ENCODE results near the gene KIF2A.

KIF2A gene

DNA sequence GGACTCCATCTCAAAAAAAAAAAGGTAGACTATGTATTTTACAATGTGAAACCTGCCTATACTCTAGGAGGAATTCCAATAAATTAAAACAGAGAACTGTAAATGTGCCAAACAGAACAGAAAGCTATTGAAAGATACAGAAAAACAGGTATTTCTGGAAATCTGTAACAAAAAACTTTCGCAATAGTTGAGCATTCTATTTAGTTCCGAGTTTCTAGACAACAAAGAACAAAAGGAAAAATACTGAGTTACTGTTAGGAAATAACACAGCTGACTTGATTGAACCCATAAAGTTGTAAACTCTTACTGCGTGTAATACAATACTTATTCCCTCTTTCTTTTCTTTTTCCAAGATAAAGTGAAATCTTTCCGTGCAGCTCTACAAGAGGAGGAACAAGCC is 79.1 kb downstream of the KIF2A start:
- DNase-seq (ENCODE audit: low read depth), result no peak

DNA sequence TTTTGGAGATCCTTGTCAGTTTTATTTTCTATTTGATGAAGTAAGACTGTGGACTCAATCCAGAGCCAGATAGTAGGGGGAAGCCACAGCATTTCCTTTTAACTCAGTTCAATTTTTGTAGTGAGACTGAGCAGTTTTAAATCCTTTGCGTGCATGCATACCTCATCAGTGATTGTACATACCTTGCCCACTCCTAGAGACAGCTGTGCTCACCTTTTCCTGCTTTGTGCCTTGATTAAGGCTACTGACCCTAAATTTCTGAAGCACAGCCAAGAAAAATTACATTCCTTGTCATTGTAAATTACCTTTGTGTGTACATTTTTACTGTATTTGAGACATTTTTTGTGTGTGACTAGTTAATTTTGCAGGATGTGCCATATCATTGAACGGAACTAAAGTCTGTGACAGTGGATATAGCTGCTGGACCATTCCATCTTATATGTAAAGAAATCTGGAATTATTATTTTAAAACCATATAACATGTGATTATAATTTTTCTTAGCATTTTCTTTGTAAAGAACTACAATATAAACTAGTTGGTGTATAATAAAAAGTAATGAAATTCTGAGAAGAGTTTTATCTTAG is 79.9 kb downstream of the KIF2A start:
- DNase-seq (ENCODE audit: low read depth), result no peak

DNA sequence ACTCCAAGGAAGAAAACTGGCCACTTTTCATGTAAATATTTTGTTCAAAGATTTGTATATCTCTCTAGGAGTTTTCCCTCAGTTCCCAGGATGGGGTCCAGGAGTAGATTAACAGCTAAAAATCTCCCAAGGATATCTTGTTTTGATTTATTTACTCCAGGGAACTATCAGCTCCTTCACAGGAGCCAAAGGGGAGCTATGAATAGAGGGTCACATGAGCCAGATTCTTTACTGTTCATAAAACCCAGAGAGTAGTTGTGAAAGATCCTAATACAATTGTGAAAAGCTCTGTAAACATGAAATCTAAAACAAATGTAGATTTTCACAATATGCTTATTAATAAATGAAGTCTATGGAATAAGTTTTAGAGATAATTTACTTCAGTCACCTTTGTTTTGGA is 80.8 kb downstream of the KIF2A start:
- no peak for DNase-seq (ENCODE audit: low read depth)

DNA sequence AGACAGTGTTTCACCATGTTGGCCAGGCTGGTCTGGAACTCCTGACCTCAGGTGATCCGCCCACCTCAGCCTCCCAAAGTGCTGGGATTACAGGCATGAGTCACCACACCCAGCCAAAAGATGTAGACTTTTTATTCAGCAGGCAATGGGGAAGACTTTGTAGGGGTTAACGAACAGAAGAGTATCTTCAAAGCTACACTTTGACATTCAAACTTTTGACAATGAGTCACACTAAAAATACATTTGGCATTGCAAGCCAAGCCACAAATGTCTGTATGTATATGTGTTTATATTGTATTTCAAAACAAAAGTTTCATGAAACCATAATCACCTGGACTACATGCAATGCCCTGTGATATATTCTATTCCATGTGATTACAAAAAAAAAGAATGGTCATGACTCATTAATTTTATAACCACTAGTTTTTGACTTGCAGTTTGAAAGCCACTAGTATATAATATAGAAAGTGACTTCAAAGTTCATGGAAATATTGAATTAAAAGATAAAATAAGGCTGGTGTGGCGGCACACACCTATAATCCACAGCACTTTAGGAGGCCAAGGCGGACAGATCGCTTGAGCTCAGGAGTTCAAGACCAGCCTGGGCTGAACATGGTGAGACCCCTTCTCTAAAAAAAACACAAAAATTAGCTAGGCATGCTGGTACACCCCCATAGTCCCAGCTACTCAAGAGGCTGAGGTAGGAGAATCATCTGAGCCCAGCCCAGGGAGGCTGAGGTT is 89.4 kb downstream of the KIF2A start:
- no peak for DNase-seq (ENCODE audit: low read depth)

DNA sequence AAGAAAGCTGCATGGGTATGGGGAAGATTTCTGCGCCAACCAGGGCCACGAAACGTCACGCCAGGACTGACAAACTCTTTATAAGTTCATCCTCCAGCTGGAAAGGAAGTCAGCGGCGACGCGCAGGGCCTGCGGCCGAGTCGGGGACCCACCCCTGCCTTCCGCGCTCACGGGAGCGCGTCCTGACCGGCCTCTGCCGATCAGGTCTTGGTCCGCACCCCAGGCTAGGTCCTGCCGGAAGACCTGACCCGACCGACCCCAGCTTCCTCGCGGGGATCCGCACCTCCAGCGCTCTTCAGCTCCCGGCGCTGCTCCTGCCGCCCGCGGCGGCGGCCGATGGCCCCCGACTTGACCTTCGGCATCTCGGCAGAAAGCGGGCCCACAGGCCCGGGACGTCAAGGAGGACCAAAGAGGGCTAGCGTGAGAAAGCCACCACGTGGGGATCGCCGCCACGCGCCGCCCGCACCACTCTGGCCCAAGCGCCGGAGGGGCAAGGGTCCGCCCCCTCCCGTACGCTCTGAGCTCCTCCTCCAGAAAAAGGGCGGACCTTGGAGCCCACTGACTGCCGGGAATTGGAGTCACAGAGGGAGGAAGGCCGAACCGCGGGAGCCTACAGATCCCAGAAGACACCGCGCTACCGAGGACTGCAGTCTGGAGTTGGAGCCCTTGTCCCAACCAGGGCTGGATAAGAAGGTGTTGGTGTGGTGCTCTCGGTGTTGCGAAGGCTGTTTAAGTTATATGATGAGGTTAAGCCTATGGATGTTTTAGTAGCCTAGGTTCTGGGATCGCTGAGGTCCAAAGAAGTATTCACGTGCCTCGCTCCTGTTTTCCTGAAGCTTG is 97.6 kb downstream of the KIF2A start, which contains the start of gene DIMT1:
Gene DIMT1 (minus strand): TSS at position 495 of the 840 bp plus-strand sequence. CDS start 133 bp downstream, at position 362.
- peak; percentile 96 for DNase-seq (ENCODE audit: low read depth)

DNA sequence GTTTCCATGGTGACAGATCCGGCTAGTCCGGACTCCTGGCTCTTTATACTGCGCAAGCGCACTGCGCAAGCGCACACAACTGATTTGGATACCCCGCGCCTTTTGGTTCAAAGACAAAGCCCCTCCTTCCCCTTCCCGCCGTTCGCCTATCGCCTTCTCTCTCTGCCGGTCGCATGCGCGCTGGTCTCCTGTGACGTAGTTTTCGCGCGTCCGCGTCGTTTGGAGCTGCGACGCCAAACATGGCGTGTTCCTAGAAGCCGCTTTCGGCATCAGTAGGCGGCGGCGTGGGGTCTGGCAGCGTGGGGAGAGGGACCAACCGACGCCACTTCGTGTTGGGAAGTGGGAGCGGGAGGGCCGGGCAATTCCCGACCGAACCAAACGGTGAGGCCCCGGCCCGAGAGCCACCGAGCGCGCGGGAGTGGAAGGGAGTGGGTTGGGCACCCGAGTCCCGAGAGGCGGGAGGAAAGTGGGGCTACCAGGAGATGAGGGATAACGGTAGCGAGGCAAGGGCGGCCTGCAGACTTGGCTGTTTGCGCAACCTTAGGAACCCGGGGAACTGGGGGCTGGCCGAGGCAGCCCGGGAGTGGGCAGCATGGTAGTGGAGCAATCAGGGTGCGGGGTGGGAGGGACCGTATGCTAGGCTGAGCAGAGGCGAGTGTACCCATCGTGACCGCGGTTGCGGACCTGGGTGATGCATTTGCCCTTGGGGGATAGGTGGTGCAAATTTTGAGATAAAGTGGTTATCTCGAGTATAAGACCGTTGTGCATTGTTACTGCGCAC is 106.7 kb downstream of the KIF2A start, which contains the start of gene IPO11:
Gene IPO11 (plus strand): TSS at position 215 of the 781 bp plus-strand sequence. CDS start 24,517 bp downstream, outside the sequence.
- DNase-seq (ENCODE audit: low read depth), result peak; percentile 98

DNA sequence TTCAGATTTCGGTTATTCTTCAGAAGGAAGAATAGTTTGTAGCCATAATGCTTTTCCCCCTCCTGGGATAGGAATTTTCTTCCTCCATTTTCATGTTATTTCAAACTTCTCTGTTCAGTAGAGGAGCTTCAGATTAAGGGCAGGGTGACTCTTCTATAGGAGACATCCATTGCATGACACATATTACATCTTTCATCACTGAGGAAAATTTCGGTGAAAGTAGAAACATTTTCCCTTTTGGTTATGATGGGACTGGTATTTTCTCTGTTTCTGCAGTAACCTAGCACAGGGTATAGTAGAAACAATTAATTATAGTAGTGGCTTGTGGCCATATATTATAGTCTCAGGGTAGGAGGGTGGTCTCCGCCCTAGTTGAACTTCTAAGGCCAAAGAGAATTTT is 107.7 kb downstream of the KIF2A start:
- no peak for DNase-seq (ENCODE audit: low read depth)

DNA sequence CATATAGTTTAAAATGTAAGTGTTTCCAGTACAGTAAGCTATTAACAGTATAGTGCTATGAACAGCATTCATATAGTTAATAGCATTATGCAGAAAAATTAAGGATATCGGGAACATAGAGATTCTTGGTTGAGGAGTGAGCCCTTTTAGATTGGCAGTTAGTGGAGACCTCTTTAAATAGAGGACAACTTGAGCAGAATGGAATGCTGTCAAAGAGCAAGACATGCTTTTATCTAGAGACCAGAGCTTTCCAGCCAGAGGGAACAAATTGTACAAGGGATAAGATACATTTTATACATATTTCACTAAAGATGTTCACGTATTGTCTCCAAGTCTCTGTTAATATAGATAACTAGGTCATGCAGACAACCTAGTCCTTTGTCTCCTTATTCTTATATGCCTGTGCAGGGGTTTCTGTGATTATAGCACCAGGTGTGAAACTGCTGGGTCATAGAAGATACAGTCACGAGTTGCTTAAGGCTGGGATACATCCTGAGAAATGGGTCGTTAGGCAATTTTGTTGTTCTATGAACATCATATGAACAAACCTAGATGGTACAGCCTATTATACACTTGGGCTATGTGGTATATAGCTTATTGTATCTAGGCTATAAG is 112.6 kb downstream of the KIF2A start:
- no peak for DNase-seq (ENCODE audit: low read depth)

DNA sequence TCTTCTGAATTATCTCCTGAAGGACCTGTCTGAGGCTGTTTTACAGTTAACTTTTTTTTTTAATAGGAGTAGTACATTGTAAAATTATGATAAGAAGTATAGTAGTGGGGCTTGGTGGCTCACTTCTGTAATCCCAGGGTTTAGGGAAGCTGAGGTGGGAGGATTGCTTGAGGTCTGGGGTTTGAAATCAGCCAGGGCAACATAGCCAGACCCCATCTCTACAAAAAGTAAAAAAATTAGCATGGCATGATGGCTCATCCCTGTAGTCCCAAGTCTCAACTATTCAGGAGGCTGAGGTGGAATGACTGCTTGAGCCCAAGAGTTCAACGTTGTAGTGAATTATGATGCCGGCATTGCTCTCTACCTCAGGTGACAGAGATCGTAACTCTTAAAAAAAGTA is 113.6 kb downstream of the KIF2A start:
- DNase-seq (ENCODE audit: low read depth), result no peak

DNA sequence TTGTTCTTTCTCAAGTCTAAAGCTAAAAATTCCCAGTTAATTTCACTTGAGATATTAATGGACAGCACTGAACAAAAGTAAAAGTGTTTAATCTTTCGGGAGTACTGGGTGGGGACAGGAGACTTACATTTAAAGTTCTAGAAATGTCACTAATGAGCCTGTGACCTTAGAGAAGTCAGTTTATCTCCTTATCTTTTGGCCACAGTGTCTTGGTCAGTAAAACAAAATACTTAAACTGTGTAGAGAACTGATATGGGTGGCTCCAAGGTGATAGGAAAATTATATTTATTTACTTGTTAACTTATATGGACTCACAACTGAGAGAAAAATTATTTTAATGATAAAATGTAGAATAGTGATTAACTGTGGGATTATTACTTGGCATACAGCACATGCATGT is 115.4 kb downstream of the KIF2A start:
- DNase-seq (ENCODE audit: low read depth), result no peak

DNA sequence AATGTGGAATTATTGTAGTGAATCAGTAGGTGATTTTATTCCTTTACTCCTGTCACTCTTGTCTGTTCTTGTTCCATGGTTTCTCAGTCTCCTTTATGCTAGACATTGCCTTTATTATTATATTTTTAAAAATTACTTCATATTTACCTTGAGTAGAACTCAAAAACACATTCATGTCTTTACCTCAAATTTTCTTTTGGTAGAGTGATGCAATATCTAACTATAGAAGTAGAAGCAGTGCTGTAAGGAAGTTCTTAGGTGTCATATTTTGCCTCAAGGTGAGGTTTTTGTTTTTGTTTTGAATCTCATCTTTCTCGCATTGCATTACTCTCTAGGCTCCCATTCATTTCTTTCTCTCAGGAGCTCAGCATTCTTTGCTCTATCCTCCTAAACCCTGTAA is 118.8 kb downstream of the KIF2A start:
- no peak for DNase-seq (ENCODE audit: low read depth)

DNA sequence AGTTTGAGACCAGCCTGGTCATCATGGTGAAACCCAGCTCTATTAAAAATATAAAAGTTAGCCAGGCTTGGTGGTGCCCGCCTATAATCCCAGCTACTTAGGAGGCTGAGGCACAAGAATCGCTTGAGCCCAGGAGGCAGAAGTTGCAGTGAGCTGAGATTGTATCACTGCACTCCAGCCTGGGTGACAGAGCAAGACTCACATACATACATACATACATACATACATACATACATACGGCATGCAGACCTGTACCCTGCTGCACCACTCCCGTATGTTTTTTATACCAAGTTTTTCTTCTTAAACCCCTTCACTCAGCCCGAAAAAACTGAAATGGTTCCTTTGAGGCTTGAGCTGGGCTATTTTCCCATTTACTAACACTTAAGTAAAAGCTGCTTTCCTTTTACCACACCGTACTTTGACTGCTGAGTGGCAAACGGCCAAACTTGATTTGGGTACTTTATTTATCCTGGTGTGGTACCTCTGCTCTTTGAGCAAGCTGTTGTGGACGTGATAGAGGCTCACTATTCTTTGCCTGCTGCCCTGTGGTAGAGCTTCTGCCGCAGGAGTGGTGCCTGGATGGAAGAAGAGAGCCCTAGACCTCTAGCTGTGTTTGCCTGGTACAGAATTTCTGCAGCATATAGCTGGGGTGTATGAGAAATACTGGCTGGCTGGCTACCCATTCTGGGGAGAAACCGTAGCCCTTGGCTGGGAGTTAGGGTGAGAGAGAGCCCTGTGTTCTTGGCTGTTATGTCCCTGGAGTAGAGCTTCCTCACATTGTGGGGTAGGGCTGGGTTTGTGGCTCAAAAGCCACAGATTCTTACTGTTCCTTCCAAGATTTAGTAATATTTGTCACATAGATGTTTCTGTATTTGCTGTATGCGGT is 126.0 kb downstream of the KIF2A start:
- peak; percentile 0 for DNase-seq (ENCODE audit: low read depth)

DNA sequence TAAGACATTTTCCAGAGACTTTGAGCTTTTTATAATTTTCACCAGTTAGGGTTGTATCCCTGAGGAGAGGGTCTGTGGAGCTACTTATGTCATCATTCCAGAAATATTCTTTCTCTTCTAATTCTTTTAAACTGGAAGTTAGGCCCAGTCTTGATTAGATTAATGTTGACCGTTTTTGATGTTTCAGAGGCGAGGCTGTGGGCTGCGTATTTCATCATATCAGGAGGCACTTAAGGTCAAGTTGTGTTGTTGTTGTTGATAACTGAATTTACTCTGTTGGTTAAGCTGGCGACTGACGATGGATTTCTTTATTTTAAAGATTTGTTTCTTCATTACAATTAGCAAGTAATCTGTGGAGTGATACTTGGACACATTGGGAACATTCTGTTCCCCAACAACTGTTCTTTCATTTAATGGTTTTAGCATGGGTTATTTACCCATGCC is 126.6 kb downstream of the KIF2A start:
- DNase-seq (ENCODE audit: low read depth), result peak; percentile 3

All from GM04504 (cell line).